ENCODE data around the gene LRRTM4. TPM values are rescaled to one million over a fixed set of nuclear protein-coding genes. Genes with fewer than 3 reads are reported as not detected.

Gene LRRTM4
- total RNA-seq, 1 experiment from 2014 or later, result 12.0 TPM

- Histone ChIP-seq H2BK20ac (ENCODE audit: low read depth, low read length, poor library complexity, severe bottlenecking) (no peak overlapping the region), H2BK5ac (ENCODE audit: insufficient read length, low read length) (no peak overlapping the region), H3K14ac (ENCODE audit: insufficient read depth, low read length) (no peak overlapping the region), H3K79me1 (ENCODE audit: insufficient read depth, low read depth, low read length, poor library complexity, severe bottlenecking) (no peaks in the 10 kb centered on the region), H4K91ac (ENCODE audit: insufficient read length, low read depth, low read length) (no peak overlapping the region), H2AK5ac (ENCODE audit: insufficient read length, low read length) (no peak overlapping the region), H3K18ac (ENCODE audit: insufficient read length, low read depth, low read length) (no peak overlapping the region), H2BK120ac (ENCODE audit: low read depth, low read length, poor library complexity, severe bottlenecking) (no peak overlapping the region), H2BK12ac (ENCODE audit: insufficient read length, low read depth, low read length) (no peak overlapping the region), H4K5ac (ENCODE audit: insufficient read length, low read depth, low read length) (no peak overlapping the region), H3K23me2 (ENCODE audit: insufficient read length, low read depth, low read length, poor library complexity, severe bottlenecking) (no peaks in the 10 kb centered on the region), H3K9me3 (ENCODE audit: control insufficient read depth, low read depth, low read length) (no peaks in the 10 kb centered on the region), H2BK15ac (ENCODE audit: low read depth, low read length) (no peak overlapping the region), H3K4me2 (ENCODE audit: insufficient read depth, insufficient read length, low read length) (no peak overlapping the region), H3K27ac (ENCODE audit: insufficient read length, low read depth, low read length) (no peak overlapping the region), H3K56ac (ENCODE audit: insufficient read length, low read depth, low read length) (no peak overlapping the region), H3K23ac (ENCODE audit: insufficient read length, low read depth, low read length) (no peak overlapping the region), H3K4me1 (ENCODE audit: insufficient read depth, low read length) (no peaks in the 10 kb centered on the region), H3K4ac (ENCODE audit: low read depth, low read length) (no peak overlapping the region), H4K20me1 (ENCODE audit: control insufficient read depth, insufficient read depth, insufficient read length) (no peaks in the 10 kb centered on the region), H4K8ac (replicated peaks; ENCODE audit: insufficient read length, low read depth, low read length) (no peak overlapping the region), H3K79me2 (ENCODE audit: insufficient read depth, low read length) (no peaks in the 10 kb centered on the region), H3K27me3 (ENCODE audit: insufficient read depth, low read length) (no peaks in the 10 kb centered on the region), H3T11ph (ENCODE audit: low read length) (no peak overlapping the region), H3K9ac (ENCODE audit: extremely low read depth, insufficient read length, low read length) (no peak overlapping the region), H2AFZ (ENCODE audit: low read length) (no peak overlapping the region)
- Mint-ChIP-seq H3K4me1 (no peaks in the 10 kb centered on the region), H3K4me3 (no peak overlapping the region), H3K27me3 (ENCODE audit: low read depth) (no peaks in the 10 kb centered on the region), H3K36me3 (ENCODE audit: insufficient read depth in 1 of 3, low read depth in 3 of 3) (no peaks in the 10 kb centered on the region; a peak in 1 of 7 replicates), H3K9me3 (no peaks in the 10 kb centered on the region), H3K27ac (no peak overlapping the region)
- no peak for TF ChIP-seq CTCF (conservative IDR thresholded peaks at IDR 0.05)
- DNase-seq, result no peak
Observed at GRCh38 chr2:76749858-76750257, 772.3 kb downstream of the LRRTM4 start.
